Panc1 (cell line): ENCODE data around the gene NAB2. TPM values are rescaled to one million over a fixed set of nuclear protein-coding genes. Genes with fewer than 3 reads are reported as not detected.

Experiments used
- ATAC-seq: fragments of 200-7000 bp; cut with Tn5 transposase; 2 replicates; pipeline ENCODE4 v1.9.1; 2020; ENCODE audit warnings: mild to moderate bottlenecking, moderate library complexity
- BruUV-seq: library from RNA; stranded (reverse); fragments of 400-500 nt; replicated peaks from 2 replicates; lab custom pipeline; 2021; lab: Mats Ljungman, UMichigan
- CTCF ChIA-PET: fragments of 300-600 bp; sonication (Branson Sonifier 250); formaldehyde crosslinking; loops from one replicate; lab custom pipeline; 2022; ENCODE audit warnings: antibody characterized with exemption; lab: Charles Lee
- POLR2A ChIA-PET: fragments of 300-600 bp; sonication (Branson Sonifier 250); formaldehyde crosslinking; loops from one replicate; lab custom pipeline; 2022; ENCODE audit warnings: antibody characterized with exemption; lab: Charles Lee
- DNase-seq: peaks from one replicate; pipeline ENCODE4 v3.0.0-alpha.2; 2010; ENCODE audit warnings: low read depth, low spot score
- H3K27ac ChIP-seq: 2 replicates; pipeline ENCODE4 v1.5.1; 2011; ENCODE audit warnings: mild to moderate bottlenecking, low read length, inconsistent platforms
- H3K27me3 ChIP-seq: fragments of 200-500 bp; sonication (Bioruptor generic); 2 replicates; pipeline ENCODE4 v1.6.0; 2014; ENCODE audit warnings: low read length, inconsistent platforms; ENCODE audit not compliant: control insufficient read depth, insufficient read depth
- H3K36me3 ChIP-seq: fragments of 200-500 bp; sonication (Bioruptor generic); 2 replicates; pipeline ENCODE4 v1.5.1; 2014; ENCODE audit warnings: inconsistent platforms, mild to moderate bottlenecking, low read length, moderate library complexity; ENCODE audit not compliant: control insufficient read depth, insufficient read depth
- H3K4me1 ChIP-seq: 2 replicates; pipeline ENCODE4 v1.5.1; 2011; ENCODE audit warnings: inconsistent platforms, mild to moderate bottlenecking, low read length, moderate library complexity; ENCODE audit not compliant: control insufficient read depth, insufficient read depth
- H3K4me3 ChIP-seq, 2 experiments: 2 replicates each; pipeline ENCODE4 v1.5.1; 2011 to 2012; ENCODE audit warnings: low read depth in 2 of 2, low read length in 2 of 2, mild to moderate bottlenecking in 2 of 2, inconsistent platforms in 1 of 2, moderate library complexity in 1 of 2
- H3K9me3 ChIP-seq: fragments of 200-500 bp; sonication (Bioruptor generic); 2 replicates; pipeline ENCODE4 v1.5.1; 2014; ENCODE audit warnings: low read depth, mild to moderate bottlenecking, inconsistent platforms, low read length, moderate library complexity; ENCODE audit not compliant: control insufficient read depth, insufficient read depth
- POLR2AphosphoS5 ChIP-seq: IDR thresholded peaks from 2 replicates; pipeline ENCODE4 v1.6.1; 2012; ENCODE audit warnings: mild to moderate bottlenecking, low read depth, low read length, moderate library complexity
- SIN3A ChIP-seq: IDR thresholded peaks from 2 replicates; pipeline ENCODE4 v1.6.1; 2012; ENCODE audit warnings: low read depth, mild to moderate bottlenecking, low read length, moderate library complexity, borderline replicate concordance; ENCODE audit not compliant: insufficient read depth
- TCF7L2 ChIP-seq: IDR thresholded peaks from 2 replicates; pipeline ENCODE4 v1.6.1; 2011; ENCODE audit warnings: mild to moderate bottlenecking, low read depth, low read length, inconsistent platforms
- in situ Hi-C: cut with HindIII; loops from 2 replicates; pipeline ENCODE4 v1.10.0; 2016; ENCODE audit warnings: low sequenced_read_pairs, low pct_unique_long_range_greater_than_20kb
- intact Hi-C: fragments of 100-400 bp; cut with micrococcal nuclease; formaldehyde crosslinking; loops from one replicate; pipeline ENCODE4 v1.10.0; 2022; ENCODE audit not compliant: unreplicated experiment
- total RNA-seq: library from RNA; stranded (reverse); gene quantifications from one replicate; pipeline ENCODE4 v1.2.1, GENCODE V29; 2021; ENCODE audit not compliant: unreplicated experiment
- TF ChIP-seq, protein P1 (sequence below), 2 experiments: IDR thresholded peaks; 2 replicates each; pipeline ENCODE4 v1.6.1; 2011 to 2012; ENCODE audit warnings: low read depth in 2 of 2, control low read depth in 1 of 2, low read length in 1 of 2, mild to moderate bottlenecking in 1 of 2, moderate library complexity in 1 of 2; ENCODE audit not compliant: insufficient read depth in 1 of 2
- TF ChIP-seq, protein P2 (sequence below): fragments of 450-650 bp; IDR thresholded peaks from 2 replicates; pipeline ENCODE4 v1.5.1; 2017; ENCODE audit warnings: mild to moderate bottlenecking

NAB2 gene
- total RNA-seq, 1 experiment from 2014 or later = 13.9 TPM

DNA sequence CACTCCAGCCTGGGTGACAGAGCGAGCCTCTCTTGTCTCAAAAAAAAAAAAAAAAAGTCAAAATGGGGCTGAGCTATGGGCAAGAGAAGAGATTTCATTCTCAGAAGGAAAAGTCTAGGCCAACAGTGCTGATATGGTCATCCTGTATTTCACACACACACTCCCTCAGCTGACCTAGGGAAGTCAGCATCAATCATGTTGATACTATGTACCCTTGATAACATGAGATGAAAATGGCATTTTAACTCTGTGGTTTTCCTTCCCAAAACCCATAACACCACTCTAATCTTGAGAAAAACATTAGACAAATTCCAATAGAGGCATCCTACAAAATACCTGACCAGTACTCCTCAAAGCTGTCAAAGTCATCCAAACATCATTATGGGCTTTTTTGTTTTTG lies 8.1 kb upstream of the NAB2 start:
- no peak for ATAC-seq
- Histone ChIP-seq H3K36me3 (no peaks in the 10 kb centered on the region), H3K27ac (no peak overlapping the region), H3K9me3 (no peaks in the 10 kb centered on the region), H3K4me1 (0 out of 2 replicates have a peak, but pooled peaks cover under 1% of the 10 kb centered on the region), H3K4me3 (no peak overlapping the region), H3K27me3 (no peaks in the 10 kb centered on the region)
- BruUV-seq = no TSS peak
- ChIA-PET POLR2A (no interaction called here), CTCF (interaction anchor here (0.7 kb wide), 1 partner anchor 18 kb away, joined by 4 read pairs; no protein-coding TSS in a partner anchor)
- in situ Hi-C loops = no loop called here
- DNase-seq = no peak
- no peak for TF ChIP-seq SIN3A
- TF ChIP-seq, protein P1, sequence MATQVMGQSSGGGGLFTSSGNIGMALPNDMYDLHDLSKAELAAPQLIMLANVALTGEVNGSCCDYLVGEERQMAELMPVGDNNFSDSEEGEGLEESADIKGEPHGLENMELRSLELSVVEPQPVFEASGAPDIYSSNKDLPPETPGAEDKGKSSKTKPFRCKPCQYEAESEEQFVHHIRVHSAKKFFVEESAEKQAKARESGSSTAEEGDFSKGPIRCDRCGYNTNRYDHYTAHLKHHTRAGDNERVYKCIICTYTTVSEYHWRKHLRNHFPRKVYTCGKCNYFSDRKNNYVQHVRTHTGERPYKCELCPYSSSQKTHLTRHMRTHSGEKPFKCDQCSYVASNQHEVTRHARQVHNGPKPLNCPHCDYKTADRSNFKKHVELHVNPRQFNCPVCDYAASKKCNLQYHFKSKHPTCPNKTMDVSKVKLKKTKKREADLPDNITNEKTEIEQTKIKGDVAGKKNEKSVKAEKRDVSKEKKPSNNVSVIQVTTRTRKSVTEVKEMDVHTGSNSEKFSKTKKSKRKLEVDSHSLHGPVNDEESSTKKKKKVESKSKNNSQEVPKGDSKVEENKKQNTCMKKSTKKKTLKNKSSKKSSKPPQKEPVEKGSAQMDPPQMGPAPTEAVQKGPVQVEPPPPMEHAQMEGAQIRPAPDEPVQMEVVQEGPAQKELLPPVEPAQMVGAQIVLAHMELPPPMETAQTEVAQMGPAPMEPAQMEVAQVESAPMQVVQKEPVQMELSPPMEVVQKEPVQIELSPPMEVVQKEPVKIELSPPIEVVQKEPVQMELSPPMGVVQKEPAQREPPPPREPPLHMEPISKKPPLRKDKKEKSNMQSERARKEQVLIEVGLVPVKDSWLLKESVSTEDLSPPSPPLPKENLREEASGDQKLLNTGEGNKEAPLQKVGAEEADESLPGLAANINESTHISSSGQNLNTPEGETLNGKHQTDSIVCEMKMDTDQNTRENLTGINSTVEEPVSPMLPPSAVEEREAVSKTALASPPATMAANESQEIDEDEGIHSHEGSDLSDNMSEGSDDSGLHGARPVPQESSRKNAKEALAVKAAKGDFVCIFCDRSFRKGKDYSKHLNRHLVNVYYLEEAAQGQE (IDR thresholded peaks at IDR 0.05; ENCODE audit: insufficient read depth in 1 of 2, low read depth in 2 of 2, low read length in 1 of 2) = no peak
- intact Hi-C loops = no loop called here

DNA sequence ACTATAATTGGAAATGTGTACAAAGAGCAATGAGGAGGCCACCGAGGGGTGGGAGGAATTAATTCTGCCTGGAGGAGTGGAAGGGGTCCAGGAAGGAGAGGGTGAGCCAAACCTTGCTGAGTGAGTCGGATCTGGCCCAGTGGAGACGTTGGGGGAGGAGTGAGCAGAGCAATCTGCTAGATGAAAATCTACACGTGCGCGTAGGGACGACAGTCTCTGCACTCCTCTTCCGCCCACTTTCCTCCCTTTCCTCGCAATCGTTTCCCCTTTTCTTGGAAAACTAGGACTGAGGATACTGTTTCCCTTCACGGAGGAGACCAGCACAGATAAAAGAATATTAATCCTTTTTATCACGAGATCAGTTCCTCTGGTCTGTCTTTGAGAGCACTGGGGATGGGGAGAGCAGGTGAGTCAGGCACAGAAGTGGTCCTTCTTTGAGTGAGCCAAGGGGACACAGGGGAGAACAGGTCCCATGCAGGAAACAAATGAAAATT lies 2.9 kb upstream of the NAB2 start:
- TSS peak; percentile 72 for BruUV-seq
- CTCF ChIA-PET = no interaction called here
- ATAC-seq (no peak), DNase-seq (no peak)
- Histone ChIP-seq H3K36me3 (peaks cover 5% of the 10 kb centered on the region; the same call in 1 of the 2 replicates), H3K4me1 (peaks cover 19% of the 10 kb centered on the region), H3K27me3 (no peaks in the 10 kb centered on the region), H3K9me3 (no peaks in the 10 kb centered on the region), H3K4me3 (peak overlapping the region; percentile 88 to 91), H3K27ac (peak overlapping the region; percentile 90)
- POLR2A ChIA-PET = no interaction called here
- TF ChIP-seq, protein P1 (IDR thresholded peaks at IDR 0.05; ENCODE audit: insufficient read depth in 1 of 2, low read depth in 2 of 2, low read length in 1 of 2) = no peak
- no peak for TF ChIP-seq TCF7L2
- no peak for TF ChIP-seq POLR2AphosphoS5
- no peak for TF ChIP-seq SIN3A
- TF ChIP-seq, protein P2, sequence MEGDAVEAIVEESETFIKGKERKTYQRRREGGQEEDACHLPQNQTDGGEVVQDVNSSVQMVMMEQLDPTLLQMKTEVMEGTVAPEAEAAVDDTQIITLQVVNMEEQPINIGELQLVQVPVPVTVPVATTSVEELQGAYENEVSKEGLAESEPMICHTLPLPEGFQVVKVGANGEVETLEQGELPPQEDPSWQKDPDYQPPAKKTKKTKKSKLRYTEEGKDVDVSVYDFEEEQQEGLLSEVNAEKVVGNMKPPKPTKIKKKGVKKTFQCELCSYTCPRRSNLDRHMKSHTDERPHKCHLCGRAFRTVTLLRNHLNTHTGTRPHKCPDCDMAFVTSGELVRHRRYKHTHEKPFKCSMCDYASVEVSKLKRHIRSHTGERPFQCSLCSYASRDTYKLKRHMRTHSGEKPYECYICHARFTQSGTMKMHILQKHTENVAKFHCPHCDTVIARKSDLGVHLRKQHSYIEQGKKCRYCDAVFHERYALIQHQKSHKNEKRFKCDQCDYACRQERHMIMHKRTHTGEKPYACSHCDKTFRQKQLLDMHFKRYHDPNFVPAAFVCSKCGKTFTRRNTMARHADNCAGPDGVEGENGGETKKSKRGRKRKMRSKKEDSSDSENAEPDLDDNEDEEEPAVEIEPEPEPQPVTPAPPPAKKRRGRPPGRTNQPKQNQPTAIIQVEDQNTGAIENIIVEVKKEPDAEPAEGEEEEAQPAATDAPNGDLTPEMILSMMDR = no peak
- in situ Hi-C loops = no loop called here
- intact Hi-C loops = no loop called here
